WTC11 (cell line): Measurements from ENCODE around the gene GPC6.

Experiments
- USF1 ChIP-seq: sonication (generic); formaldehyde crosslinking; IDR thresholded peaks from 2 replicates; pipeline ENCODE4 v1.8.0; 2022; ENCODE audit warnings: mild to moderate bottlenecking, missing genetic modification reagents
- TF ChIP-seq, protein P1 (sequence below): sonication (generic); formaldehyde crosslinking; IDR thresholded peaks from 2 replicates; pipeline ENCODE4 v1.8.0; 2022; ENCODE audit warnings: mild to moderate bottlenecking, missing genetic modification reagents

GRCh38 chr13:93670866-93671265 is 444.3 kb downstream of the GPC6 start:
- no peak for TF ChIP-seq USF1 (CRISPR knock-in tag)
- TF ChIP-seq, protein P1, sequence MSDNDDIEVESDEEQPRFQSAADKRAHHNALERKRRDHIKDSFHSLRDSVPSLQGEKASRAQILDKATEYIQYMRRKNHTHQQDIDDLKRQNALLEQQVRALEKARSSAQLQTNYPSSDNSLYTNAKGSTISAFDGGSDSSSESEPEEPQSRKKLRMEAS (CRISPR knock-in tag) = no peak
